ENCODE measurements around the gene CLCF1.
A peak's percentile ranks its signal among the peaks of the same experiment; 100 is the strongest.
"Not testable (repeated sequence)": the region's sequence is repeated elsewhere in the genome, so short reads cannot be mapped to it uniquely, and the experiment has no call there.

The CLCF1 gene

DNA sequence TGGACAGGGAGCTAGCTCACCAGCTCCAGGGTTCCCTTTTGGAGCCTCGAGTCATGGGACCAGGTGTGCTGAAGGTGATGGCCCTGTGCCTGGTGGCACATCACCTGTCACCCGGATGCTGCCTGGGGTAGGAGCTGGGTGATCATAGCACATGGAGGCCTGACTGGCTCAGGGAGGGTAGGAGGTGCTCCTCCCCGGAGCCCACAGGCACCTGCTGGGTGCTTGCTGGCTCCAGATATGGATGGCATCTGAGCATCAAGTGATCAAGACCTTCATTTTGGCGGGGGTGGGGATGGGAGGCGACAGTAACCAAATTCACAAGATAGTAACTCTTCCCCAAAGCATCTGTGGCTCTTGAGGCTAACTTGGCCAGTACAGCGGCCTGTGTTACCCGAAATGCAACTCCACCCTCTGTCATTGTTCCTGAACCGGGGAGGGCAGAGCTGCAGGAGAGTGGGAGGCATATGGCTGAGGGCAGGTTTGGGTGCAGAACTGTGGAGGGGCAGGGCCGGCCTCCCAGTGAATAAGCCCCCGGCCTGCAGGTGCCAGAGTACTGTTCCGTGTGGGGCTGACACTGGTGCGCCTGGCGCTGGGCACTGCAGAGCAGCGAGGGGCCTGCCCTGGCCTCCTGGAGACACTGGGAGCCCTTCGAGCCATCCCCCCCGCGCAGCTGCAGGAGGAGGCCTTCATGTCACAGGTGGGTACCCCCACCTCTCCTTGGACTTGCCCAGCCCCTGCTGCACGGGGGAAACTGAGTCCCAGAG is 35.2 kb upstream of the CLCF1 start:
- no peak for DNase-seq (ENCODE audit: low spot score)

DNA sequence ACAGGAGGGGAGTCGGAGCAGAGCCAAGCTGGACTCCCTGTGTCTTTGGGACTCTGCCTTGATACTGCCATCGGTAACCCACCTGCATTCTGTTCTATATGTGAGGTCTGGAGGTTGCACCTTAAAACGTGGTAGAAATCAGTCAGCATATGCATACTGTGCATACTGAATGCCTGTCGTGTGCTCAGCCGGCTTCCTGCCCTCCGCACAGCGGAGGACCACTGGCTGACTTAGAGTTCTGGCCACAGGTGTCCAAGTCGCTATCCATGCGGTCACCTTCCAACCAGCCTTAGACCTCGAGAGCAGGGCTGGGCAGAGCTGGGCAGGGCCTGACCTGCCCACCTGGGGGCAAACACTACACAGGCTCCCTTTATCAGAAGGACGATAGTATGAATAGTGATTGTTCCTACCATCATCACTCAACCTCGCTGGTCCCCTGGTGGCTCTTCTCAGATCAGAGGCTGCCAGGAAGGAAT is 34.3 kb upstream of the CLCF1 start:
- DNase-seq (ENCODE audit: low spot score), result no peak

DNA sequence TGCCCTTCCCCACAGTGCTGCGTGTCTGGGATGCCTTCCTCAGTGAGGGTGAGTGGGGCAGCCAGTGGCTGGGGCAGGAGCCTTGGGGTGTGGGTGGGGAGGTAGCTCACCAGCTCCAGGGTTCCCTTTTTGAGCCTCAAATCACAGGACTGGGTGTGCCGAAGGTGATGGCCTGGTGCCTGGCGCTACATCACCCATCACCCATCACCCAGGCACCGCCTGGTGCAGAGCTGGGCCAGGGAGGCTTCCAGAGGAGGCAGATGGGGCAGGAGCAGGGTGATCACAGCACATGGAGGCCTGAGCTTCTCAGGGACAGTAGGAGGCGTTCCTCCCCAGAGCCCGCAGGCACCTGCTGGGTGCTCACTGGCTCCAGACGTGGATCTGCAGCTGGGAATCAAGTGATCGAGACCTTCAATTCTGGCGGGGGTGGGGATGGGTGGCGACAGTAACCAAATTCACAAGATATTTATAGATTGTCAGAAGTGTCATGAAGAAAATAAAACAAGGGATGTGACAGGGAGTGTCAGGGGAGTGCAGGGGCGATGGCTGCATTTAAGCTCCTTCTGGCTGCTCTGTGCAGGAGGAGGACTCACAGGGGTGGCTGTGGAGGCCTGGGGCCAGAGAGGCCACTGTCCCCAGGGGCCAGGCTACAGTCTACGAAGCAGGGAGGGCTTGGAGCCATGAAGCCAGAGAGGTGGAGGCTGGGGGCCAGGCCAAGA is 33.7 kb upstream of the CLCF1 start:
- no peak for DNase-seq (ENCODE audit: low spot score)

DNA sequence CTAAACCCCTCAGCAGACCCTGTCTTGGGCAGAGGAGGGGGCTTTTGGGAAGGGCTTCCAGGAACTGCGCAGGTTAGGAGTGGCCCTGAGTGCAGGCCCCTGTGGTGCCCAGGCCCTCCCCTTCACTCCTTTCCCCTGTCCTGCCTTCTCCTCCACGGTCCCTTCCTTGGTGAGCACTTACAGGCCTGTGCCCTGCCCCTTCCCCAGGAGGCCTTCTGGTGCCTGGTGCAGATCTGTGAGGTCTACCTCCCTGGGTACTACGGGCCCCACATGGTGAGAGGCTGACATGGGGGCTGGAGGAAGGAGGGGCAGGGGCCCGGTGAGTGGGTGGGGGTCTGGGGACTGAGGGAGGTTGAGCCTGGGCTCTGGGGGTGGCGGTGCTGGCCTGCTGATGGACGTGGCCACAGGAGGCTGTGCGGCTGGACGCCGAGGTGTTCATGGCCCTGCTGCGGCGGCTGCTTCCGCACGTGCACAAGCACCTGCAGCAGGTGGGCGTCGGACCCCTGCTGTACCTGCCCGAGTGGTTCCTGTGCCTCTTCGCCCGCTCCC is 33.1 kb upstream of the CLCF1 start:
- no peak for DNase-seq (ENCODE audit: low spot score)

DNA sequence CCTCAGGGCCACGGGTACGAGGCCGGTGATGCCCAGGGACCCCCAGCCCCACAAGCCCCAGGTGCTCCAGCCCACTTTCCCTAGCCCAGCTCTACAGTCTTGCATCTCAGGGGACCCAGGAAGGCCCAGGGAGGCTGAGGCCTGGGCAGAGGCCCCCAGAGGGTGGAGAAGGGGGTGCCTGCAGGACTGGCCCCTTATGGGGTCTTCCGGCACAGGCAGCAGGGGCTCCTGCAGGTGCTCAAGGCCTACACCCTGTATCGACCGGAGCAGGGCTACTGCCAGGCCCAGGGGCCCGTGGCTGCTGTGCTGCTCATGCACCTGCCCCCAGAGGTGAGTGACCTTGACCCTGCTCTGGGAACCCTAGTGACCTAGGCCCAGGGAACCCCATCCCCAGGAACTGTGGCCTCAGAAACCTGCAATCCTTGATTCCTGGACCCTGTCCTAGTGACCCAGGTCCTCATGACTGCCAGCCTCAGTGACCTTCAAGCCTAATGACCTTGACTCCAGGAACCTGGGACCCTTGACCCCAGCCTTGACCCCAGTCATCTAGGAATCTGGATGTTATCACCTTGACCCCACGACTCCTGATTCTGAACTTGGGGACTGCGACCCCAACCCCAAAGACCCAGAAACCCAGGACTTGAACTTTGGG is 32.4 kb upstream of the CLCF1 start:
- no peak for DNase-seq (ENCODE audit: low spot score)

DNA sequence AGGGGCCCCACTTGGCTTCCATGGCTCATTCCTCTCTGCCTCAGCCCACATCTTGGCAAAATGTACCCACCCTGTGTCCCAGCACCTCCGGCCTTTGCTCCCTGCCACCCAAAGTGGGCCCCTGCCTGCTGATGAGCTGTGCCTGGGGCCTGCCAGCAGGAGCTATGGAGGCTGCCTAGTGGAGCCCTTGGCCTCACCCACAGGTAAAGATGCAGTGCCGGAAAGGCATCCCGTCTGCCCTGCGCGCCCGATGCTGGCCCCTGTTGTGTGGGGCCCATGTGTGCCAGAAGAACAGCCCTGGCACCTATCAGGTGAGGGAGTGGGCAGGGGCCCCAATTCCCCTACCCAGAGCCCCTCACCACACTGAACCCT is 31.8 kb upstream of the CLCF1 start:
- no peak for DNase-seq (ENCODE audit: low spot score)

DNA sequence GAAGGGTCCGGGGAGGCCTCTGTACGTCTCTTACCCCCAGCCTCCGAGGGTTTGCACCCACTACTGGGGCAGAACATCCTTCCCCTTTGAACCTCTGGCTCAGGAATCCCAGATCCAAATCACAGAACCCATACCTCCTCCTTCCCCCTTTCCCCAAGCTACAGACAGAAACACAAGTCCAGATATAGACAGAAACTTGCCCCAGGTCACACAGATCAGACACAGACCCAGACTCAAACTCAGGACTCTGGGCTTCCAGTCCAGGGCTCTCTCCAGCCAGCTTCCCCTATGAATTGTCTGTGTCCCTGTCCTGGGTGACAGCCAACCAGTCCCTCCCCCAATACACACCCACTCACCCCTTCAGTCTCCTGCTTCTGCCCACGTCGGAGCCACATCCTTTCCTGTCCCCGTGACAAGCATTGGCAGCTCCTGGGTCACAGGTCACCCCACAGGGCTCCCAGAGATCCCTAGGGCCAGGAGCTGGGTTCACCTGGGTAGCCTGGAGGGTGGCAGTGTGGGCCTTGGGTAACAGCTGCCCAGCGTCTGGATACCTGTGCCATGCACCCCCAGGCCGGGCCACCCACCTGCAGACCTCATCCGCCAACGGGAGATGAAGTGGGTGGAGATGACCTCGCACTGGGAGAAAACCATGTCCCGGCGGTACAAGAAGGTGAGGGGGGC is 31.3 kb upstream of the CLCF1 start:
- DNase-seq (ENCODE audit: low spot score), result no peak

DNA sequence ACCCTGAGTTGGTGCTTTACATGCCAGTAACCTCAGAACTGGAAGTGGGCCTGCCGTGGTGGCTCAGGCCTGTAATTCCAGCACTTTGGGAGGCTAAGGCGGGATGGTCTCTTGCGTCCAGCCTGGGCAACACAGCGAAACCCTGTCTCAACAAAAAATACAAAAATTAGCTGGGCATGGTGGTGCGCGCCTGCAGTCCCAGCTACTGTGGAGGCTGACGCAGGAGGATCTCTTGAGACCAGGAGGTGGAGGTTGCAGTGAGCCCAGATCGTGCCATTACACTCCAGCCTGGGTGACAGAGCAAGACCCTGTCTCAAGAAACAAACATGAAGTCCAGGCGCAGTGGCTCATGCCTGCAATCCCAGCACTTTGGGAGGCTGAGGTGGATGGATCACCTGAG is 29.7 kb upstream of the CLCF1 start:
- not testable (repeated sequence) for DNase-seq (ENCODE audit: low spot score)

DNA sequence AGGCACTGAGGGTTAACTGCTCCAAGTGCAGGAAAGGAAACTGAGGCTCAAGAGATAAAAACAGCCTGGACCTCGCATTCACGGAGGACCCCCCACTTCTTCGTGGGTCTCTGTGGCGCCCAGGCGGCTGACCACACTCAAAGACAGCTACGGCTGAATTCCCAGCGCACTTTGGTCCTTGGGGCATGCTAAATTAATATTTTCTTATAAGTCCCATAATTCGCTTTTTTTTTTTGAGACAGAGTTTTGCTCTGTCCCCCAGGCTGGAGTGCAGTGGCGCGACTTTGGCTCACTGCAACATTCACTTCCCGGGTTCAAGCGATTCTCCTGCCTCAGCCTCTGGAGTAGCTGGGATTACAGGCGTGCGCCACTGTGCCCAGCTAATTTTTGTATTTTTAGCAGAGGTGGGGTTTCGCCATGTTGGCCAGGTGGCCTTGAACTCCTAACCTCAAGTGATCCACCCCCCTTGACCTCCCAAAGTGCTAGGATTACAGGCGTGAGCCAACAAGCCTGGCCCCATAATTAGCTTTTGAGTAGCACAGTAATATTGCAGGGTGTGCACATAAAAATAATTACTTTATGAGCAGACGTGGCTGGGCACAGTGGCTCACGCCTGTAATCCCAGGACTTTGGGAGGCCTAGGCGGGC is 28.9 kb upstream of the CLCF1 start:
- not testable (repeated sequence) for DNase-seq (ENCODE audit: low spot score)

DNA sequence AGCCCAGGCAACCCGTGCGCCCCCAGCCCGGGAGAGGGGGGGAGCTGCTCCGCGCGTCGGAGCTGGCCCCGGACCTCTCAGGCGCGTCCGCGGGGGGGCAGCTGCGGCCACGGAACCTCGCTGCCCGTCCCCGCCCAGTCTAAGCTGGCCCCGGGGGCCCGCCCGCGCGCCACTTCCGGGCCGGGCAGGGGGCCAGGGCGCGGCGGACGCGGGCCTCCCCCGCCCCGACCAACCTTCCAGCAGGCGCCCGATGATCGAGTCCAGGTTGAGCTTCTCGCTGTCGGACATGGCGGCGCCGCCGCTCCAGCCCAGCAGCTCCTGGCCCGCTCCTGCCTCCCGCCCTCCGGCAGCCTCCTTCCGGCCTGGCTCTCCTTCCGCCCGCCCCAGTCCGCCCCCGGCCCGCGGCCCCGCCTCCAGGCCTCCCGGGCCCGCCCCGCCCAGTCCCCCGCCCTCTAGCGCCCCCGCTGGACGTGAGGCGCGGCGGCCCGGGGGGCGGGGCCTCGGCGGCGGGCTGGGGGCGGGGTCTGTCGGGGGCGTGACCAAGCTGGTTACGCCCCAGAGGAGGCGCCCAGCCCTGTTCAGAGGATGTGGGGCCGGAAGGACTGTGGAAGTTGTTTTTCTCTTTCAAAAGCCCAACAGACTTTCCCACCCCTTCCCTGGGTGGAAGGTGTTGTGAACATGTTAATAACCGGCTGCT is 28.2 kb upstream of the CLCF1 start, which contains the start of gene PPP1CA:
PPP1CA (minus strand) TSS at position 364 of the 697 bp plus-strand sequence; CDS start at position 288, 76 bp downstream.
- DNase-seq (ENCODE audit: low spot score), result peak; percentile 100

DNA sequence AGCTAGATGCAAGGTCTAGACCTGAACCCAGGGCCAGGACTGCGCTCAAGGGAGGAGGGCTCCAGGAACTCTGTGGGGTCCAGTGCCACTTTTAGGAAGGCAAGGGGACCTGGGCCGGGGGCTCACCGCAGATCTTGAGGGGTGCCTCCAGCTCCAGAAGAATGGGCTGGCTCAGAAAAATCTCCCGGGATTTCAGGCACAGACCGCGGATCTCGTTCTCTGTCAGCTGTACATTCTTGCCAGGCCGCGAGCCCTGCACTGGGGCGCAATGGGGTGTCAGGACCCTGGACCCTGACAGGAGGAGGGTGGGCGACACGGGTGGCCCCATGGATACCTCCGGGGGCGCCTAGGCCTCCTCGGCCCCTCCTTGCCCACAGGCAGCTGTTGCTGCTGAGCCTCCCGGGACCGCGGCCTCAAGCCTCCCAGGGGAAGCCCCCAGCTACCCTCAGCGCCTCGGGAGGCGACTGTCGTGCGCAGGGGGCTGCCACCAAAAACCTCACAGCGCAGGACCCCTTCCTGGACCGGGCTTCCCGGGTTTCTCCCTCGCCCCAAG is 27.6 kb upstream of the CLCF1 start:
- DNase-seq (ENCODE audit: low spot score), result no peak

DNA sequence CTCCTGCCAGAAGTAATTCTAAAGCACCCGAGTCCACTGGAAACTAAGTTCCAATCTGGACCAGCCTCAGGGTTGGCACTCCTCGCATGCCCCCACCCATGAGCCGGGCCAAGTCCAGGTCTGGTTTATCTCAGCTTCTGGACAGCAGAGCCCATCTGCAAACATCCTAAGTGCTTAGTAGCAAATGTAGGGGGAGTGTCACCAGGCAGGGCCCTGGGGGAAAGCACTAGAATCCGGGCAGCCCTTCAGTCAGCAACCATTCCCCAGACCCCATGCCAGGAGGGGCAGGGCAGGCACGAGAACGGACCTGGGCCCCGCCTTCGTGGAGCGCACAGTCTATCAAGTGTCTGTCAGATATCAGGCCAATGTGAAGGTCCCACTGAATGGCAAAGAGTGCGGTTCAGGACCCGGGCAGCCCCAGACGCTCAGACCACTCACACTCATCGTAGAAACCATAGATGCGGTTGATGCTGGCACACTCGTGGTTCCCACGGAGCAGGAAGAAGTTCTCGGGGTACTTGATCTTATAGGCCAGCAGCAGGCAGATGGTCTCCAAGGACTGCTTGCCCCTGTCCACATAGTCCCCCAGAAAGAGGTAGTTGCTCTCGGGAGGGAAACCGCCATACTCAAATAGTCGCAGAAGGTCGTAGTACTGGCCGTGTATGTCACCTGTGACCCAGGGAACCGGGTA is 27.0 kb upstream of the CLCF1 start:
- DNase-seq (ENCODE audit: low spot score), result no peak

DNA sequence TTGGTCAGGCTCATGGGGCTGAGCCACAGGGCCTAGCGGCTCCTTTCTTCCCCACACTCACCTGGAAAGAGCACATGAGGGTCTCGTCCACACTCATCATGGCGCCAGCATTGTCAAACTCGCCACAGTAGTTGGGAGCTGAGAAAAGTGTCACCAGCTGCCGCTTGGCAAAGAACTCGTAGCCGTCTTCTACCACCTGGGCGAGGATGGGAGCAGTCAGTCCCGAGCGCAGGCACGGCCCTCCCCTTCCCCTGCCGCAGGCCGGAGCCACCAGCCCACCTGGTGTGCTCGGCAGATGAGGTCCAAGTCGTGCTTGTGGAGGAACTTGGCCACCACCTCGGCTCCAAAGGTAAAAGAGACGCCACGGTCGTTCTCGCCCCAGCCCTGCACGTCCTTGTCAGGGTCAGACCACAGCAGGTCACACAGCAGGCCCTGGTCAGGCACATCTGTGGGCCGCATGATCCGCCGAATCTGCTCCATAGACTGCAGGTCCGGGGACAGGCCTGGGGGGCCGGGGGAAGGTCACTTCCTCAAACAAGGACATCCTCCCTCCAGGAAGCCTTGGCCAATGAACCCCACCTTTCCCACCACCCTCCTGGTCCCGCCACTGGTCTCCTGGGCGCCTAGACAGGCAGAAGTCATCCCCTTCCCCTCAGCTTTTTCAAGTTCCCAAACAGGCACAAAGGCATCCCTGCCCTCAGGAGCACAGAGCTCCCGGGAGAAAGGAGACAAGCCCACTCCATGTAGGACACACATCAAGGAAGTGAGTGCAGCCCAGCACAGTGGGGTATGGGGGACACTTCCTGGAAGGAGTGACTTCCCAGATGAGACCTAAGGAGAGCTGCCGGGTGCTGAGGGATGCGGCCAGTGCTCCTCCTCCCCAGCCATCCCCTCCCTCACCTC is 25.5 kb upstream of the CLCF1 start:
- DNase-seq (ENCODE audit: low spot score), result no peak

DNA sequence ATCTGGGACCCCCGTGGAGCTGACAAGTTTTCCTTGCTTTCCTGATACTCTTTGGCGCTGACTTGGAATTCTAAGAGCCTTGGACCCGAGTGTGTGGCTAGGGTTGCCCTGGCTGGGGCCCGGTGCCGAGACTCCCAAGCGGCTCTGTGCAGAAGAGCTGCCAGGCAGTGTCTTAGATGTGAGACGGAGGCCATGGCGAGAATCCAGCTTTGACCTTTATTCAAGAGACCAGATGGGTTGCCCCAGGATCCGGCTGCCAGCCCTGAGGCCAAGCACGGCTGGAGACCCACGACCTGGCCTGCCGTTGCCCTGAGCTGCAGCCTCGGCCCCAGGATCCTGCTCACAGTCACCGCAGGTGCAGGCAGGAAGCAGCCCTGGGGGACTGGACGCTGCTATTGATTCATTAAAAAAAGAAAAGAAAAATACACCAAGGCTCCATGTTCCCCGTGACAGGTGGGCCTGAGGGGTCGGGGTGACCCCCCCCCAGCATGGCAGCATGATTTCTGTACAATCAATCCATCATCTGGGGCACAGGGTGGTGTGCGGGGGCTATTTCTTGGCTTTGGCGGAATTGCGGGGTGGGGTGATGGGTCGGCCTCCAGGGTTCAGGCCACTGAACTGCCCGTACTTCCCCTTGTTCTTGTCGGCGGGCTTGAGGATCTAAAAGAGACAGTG is 24.7 kb upstream of the CLCF1 start:
- no peak for DNase-seq (ENCODE audit: low spot score)

DNA sequence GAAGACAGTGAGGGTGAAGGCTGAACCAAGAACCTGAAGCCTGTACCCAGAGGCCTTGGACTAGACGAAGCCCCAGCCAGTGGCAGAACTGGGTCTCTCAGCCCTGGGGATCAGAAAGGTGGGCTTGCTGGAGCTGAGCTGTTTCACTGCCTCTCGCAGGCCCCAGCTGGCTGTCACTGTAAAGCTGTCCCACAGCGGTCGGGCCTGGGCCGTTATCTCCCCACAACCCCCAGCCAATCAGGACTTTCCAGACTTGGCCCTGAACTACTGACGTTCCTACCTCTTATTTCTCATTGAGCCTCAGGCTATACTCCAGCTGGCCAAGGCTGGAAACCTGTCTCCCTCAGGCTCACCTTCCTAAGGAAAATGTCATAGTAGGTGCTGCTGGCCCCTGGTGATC is 24.1 kb upstream of the CLCF1 start:
- no peak for DNase-seq (ENCODE audit: low spot score)

DNA sequence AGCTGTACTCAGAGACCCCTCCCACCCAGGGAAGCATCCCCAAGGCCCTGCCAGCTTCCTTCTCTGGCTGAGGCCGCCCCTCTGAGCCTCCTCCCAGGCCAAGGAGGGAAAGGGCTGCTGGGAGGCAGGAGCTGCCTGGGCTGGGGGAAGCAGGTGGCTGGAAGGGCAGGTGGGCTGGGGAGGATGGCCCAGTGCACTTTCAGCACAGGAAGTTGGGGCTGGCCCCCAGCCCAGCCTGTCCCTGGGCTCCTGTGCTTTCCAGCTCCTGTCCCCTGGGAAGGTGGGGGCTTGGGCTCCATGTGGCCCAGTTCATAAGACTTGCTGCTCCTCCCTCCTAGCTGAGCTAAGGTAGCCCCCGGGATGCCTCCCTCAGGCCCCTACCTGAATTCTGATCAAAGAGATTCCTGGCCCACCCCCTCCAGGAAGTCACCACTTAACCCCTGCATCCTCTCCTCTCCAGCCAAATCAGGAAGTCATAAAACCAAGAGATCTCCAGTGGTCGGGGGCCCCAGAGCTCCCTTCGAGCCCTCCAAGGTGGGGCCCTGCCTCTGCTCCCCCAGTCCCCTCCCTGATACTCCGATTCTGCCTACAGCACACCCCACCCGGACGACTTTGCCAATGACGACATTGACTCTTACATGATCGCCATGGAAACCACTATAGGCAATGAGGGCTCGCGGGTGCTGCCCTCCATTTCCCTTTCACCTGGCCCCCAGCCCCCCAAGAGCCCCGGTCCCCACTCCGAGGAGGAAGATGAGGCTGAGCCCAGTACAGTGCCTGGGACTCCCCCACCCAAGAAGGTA is 23.4 kb upstream of the CLCF1 start:
- no peak for DNase-seq (ENCODE audit: low spot score)

DNA sequence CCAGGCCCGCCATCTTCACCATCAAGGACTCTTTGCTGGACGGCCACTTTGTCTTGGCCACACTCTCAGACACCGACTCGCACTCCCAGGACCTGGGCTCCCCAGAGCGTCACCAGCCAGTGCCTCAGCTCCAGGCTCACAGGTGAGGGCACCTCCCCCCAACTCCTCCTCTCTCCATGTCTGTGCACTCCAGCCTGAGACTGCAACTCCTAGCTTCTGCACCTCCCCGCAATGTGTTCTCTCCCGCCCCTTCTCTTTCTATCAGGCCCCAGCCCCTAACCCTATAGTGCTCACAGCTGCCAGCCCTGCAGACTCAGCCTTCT is 22.8 kb upstream of the CLCF1 start:
- no peak for DNase-seq (ENCODE audit: low spot score)

Measured in iPS-NIHi11 (cell line).